Esophagus squamous epithelium (tissue), 5 donors: Measurements from ENCODE around the gene LDAH. TPM values are rescaled to one million over a fixed set of nuclear protein-coding genes. Genes with fewer than 3 reads are reported as not detected.

ENCODE experiments used
- DNase-seq: peaks from one replicate; lab custom pipeline; 2025; lab: John Stamatoyannopoulos, UW
- H3K27ac ChIP-seq, 4 donors: fragments of 200-600 bp; sonication (generic); one replicate each; pipeline ENCODE4 v1.5.1; 2016 to 2019; ENCODE audit warnings: mild to moderate bottlenecking in 1 of 4
- H3K27me3 ChIP-seq, 4 donors: fragments of 200-600 bp; sonication (generic); 1 replicate in 3 of 4; 2 replicates in 1 of 4; pipeline versions ENCODE4 v1.5.1 to v1.6.0; 2017 to 2021; ENCODE audit warnings: antibody characterized with exemption in 1 of 4
- H3K36me3 ChIP-seq, 3 donors: fragments of 200-600 bp; sonication (generic); one replicate each; pipeline ENCODE4 v1.5.1; 2016 to 2019
- H3K4me1 ChIP-seq, 3 donors: fragments of 200-600 bp; sonication (generic); one replicate each; pipeline ENCODE4 v1.5.1; 2017 to 2019
- H3K4me3 ChIP-seq, 4 donors: fragments of 200-600 bp; sonication (generic); 1 replicate in 3 of 4; 2 replicates in 1 of 4; pipeline ENCODE4 v1.5.1; 2016 to 2019; ENCODE audit warnings: mild to moderate bottlenecking in 2 of 4, moderate library complexity in 1 of 4
- H3K9me3 ChIP-seq, 3 donors: fragments of 200-600 bp; sonication (generic); one replicate each; pipeline ENCODE4 v1.5.1; 2016 to 2019
- CTCF ChIP-seq, 6 experiments: fragments of 450-650 bp in 4 of 6; fragments of 200-600 bp in 2 of 6; sonication (generic) in 2 of 6; IDR thresholded peaks; one replicate each; pipeline ENCODE4 v1.5.1; 2016 to 2019; ENCODE audit warnings: antibody characterized with exemption in 6 of 6, mild to moderate bottlenecking in 4 of 6, moderate library complexity in 4 of 6
- POLR2A ChIP-seq, 4 donors: fragments of 450-650 bp; IDR thresholded peaks; one replicate each; pipeline ENCODE4 v1.6.1; 2017; ENCODE audit warnings: antibody characterized with exemption in 4 of 4, mild to moderate bottlenecking in 4 of 4, moderate library complexity in 3 of 4
- WGBS, 2 donors: methylation state at CpG; one replicate each; pipeline ENCODE4 v1.1.5; 2018; 5-methylcytosine and 5-hydroxymethylcytosine counted together
- intact Hi-C: fragments of 100-400 bp; cut with DNase I; formaldehyde crosslinking; loops from one replicate; pipeline ENCODE4 v1.15.0; 2022
- total RNA-seq, 4 donors: library from RNA; depleted of rRNA; stranded (reverse); fragments of >200 nt; gene quantifications; one replicate each; pipeline ENCODE4 v1.1.0, GENCODE V29; 2016
- donor health status: DM: yes; HTN: yes; CAD: no.

Gene LDAH
- total RNA-seq, 4 donors from 2014 or later, result 5.8 to 12.4 (median 8.5) TPM

- Histone ChIP-seq H3K27ac (peak overlapping the region in 2 of 4 donors; percentile 12 to 66), H3K27me3 (peaks cover 8 to 48% (median 19%) of the 10 kb centered on the region in 4 donors), H3K36me3 (peaks cover 0 to 6% (median 0%) of the 10 kb centered on the region in 3 donors), H3K9me3 (no peaks in the 10 kb centered on the region), H3K4me3 (no peak overlapping the region), H3K4me1 (peaks cover 11 to 51% (median 12%) of the 10 kb centered on the region in 3 donors)
- TF ChIP-seq POLR2A (IDR thresholded peaks at IDR 0.05) (no peak), CTCF (IDR thresholded peaks at IDR 0.05) (peak in 1 of 6 experiments; percentile 5)
- no peak for DNase-seq
- intact Hi-C loops, result no loop called here
- 49 to 70% methylated on average over 2 to 3 of the region's 6 CpGs for WGBS, 2 donors
Observed at GRCh38 chr2:20675701-20676352, 147.1 kb downstream of the LDAH start.

GRCh38 chr2:20674974-20675679, 147.8 kb downstream of the LDAH start:
- Histone ChIP-seq H3K27me3 (peaks cover 15 to 55% (median 24%) of the 10 kb centered on the region in 4 donors), H3K4me3 (no peak overlapping the region), H3K9me3 (no peaks in the 10 kb centered on the region), H3K4me1 (peaks cover 11 to 58% (median 19%) of the 10 kb centered on the region in 3 donors), H3K27ac (peak overlapping the region in 3 of 4 donors; percentile 23 to 66 (median 51)), H3K36me3 (no peaks in the 10 kb centered on the region)
- no peak for DNase-seq
- WGBS, 2 donors, result 50 to 62% methylated on average over 10 to 11 of the region's 16 CpGs
- intact Hi-C loops, result no loop called here
- TF ChIP-seq POLR2A (IDR thresholded peaks at IDR 0.05), result no peak
- no peak for TF ChIP-seq CTCF (IDR thresholded peaks at IDR 0.05)

- WGBS, 2 donors, result 73 to 79% methylated on average over 7 to 10 of the region's 11 CpGs
- H3K27me3 ChIP-seq, result peaks cover 18 to 62% (median 31%) of the 10 kb centered on the region in 4 donors
- DNase-seq, result no peak
- no peaks in the 10 kb centered on the region for H3K36me3 ChIP-seq
- intact Hi-C loops, result no loop called here
- peak overlapping the region in 3 of 4 donors; percentile 23 to 66 (median 51) for H3K27ac ChIP-seq
- no peaks in the 10 kb centered on the region for H3K9me3 ChIP-seq
- H3K4me1 ChIP-seq, result peaks cover 11 to 65% (median 22%) of the 10 kb centered on the region in 3 donors
- TF ChIP-seq CTCF (IDR thresholded peaks at IDR 0.05), result no peak
- no peak overlapping the region for H3K4me3 ChIP-seq
Observed at GRCh38 chr2:20674309-20674965, 148.5 kb downstream of the LDAH start.

DNA sequence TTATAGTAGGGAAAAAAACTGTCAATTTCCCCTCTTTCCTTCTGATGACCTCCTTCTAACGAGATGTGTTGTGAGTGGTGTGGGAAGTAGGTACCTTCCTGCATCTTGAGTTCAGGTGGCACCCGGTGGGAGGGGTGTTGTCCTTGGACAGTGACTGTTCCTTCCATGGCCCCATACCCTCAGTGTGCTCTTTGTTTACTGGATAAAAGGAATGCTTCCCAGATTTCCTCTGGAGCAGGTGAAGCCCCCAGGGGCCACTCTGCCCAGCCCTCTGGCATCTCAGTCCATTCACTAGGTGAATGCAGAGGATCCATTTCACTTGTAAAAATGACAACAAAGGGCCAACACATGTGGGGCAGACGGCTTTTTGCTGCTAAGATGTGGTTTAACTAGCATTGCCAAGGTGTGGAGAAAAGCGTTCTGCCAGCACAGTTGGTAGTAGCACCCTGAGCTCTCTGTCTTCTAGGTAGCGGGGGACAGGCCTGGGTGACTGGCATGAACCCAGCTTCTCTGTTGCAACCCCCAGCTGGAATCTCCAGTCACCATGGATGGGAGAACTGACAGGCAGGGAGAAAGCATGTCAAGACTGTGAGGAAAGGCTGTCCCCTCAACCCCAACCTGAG, 149.1 kb downstream of the LDAH start:
- H3K27ac ChIP-seq, result no peak overlapping the region
- H3K36me3 ChIP-seq, result no peaks in the 10 kb centered on the region
- no peak overlapping the region for H3K4me3 ChIP-seq
- TF ChIP-seq POLR2A (IDR thresholded peaks at IDR 0.05), result no peak
- TF ChIP-seq CTCF (IDR thresholded peaks at IDR 0.05), result no peak
- no peak for DNase-seq
- WGBS, 2 donors, result 63% methylated on average over 4 to 5 of the region's 5 CpGs
- H3K4me1 ChIP-seq, result peaks cover 11 to 68% (median 22%) of the 10 kb centered on the region in 3 donors
- H3K9me3 ChIP-seq, result no peaks in the 10 kb centered on the region
- peaks cover 18 to 68% (median 34%) of the 10 kb centered on the region in 4 donors for H3K27me3 ChIP-seq
- intact Hi-C loops, result no loop called here
